HL-60 (cell line): ENCODE results near the gene JTB.
"Not testable (repeated sequence)": the region's sequence is repeated elsewhere in the genome, so short reads cannot be mapped to it uniquely, and the experiment has no call there.

Source experiments
- DNase-seq, 2 experiments: peaks; one replicate each; pipeline ENCODE4 v3.0.0-alpha.2; 2010 to 2020; ENCODE audit warnings: low read depth in 1 of 2, low spot score in 1 of 2
- H3K27ac ChIP-seq: fragments of 250-450 bp; sonication (Bioruptor Pico); replicated peaks from 2 replicates; pipeline ENCODE4 v1.5.1; 2020; ENCODE audit warnings: mild to moderate bottlenecking, moderate library complexity
- H3K27me3 ChIP-seq: fragments of 250-450 bp; sonication (Bioruptor Pico); 2 replicates; pipeline ENCODE4 v1.5.1; 2021; ENCODE audit warnings: mild to moderate bottlenecking, moderate library complexity; ENCODE audit not compliant: insufficient read depth, poor library complexity, severe bottlenecking
- H3K4me3 ChIP-seq: replicated peaks from 2 replicates; pipeline ENCODE4 v1.5.1; 2011; ENCODE audit warnings: mild to moderate bottlenecking, control low read depth, low read length; ENCODE audit not compliant: insufficient read depth
- GABPA ChIP-seq: IDR thresholded peaks from 2 replicates; pipeline ENCODE4 v1.6.1; 2012; ENCODE audit warnings: low read depth
- POLR2AphosphoS5 ChIP-seq: IDR thresholded peaks from 2 replicates; pipeline ENCODE4 v1.6.1; 2012; ENCODE audit warnings: low read depth
- SPI1 ChIP-seq: IDR thresholded peaks from 2 replicates; pipeline ENCODE4 v1.6.1; 2012; ENCODE audit warnings: low read depth, mild to moderate bottlenecking, borderline replicate concordance
- TF ChIP-seq, protein P1 (sequence below): IDR thresholded peaks from 2 replicates; pipeline ENCODE4 v1.6.1; 2012; ENCODE audit warnings: low read depth; ENCODE audit not compliant: insufficient replicate concordance
- TF ChIP-seq, protein P2 (sequence below): IDR thresholded peaks from one replicate; pipeline ENCODE4 v1.5.1; 2011; ENCODE audit warnings: low read length, control low read depth, inconsistent platforms; ENCODE audit not compliant: insufficient read depth

The JTB gene

DNA sequence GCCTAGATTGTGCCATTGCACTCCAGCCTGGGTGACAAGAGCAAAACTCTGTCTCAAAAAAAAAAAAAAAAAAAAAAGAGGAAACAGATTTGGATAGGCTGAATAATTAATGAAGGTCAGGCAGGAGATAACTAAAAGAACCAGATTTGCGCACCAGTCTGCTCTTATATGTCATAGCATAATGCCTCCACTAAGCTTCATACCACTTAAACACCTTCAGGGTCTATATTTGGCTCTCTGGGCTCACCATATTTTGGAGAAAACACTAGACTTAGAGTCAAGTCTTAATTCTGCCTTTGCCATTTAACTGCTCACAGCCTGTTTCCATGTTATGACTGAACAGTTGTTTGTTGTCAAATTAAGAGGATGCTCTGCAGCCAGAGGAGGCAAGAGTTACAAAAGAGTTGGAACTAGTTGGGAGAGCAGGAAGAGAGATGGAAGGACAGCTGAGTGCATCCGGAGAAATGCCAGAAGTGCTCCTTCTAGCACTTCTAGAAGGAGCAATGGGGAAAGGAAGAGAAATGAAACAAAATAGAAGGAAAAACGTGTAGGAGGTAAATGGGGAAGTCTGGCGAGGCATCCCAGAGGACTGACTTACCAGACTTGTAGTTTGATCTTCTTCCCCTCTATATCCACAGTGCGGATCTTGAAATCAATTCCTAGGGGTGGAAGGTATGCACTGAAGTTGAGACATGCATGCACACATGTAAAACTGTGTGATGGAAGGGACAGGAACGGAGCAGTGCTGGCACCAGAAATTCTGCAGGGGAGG is 6.8 kb upstream of the JTB start:
- H3K27ac ChIP-seq = no peak overlapping the region
- DNase-seq = no peak

DNA sequence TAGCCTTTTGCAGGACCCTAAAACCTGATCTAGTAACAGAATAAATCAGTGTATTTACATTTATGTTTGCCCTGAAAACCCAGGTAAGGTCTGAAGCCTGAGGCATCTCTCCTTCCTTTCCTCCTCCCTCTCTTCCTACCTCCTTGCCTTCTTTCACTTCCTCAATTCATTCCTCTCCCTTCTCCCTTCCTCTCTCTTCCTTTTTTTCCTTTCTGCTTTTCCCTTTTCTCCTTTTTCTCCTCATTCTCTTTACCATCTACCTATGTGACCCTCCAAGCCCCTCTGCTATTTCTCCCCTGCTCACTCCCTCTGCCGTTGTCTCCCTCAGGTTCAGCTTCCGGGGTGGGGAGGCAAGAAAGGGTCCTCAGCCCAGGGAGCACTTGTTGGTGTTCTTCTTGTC is 4.3 kb upstream of the JTB start:
- DNase-seq, H3K4me3 ChIP-seq, H3K27me3 ChIP-seq, H3K27ac ChIP-seq: not testable (repeated sequence)
- TF ChIP-seq SPI1 = peak; percentile 52; the same call in 1 of the 2 replicates

More for the DNA sequence above, 6.8 kb upstream of the JTB start:
- TF ChIP-seq SPI1 = peak; percentile 53; the same call in 1 of the 2 replicates
- TF ChIP-seq, protein P1, sequence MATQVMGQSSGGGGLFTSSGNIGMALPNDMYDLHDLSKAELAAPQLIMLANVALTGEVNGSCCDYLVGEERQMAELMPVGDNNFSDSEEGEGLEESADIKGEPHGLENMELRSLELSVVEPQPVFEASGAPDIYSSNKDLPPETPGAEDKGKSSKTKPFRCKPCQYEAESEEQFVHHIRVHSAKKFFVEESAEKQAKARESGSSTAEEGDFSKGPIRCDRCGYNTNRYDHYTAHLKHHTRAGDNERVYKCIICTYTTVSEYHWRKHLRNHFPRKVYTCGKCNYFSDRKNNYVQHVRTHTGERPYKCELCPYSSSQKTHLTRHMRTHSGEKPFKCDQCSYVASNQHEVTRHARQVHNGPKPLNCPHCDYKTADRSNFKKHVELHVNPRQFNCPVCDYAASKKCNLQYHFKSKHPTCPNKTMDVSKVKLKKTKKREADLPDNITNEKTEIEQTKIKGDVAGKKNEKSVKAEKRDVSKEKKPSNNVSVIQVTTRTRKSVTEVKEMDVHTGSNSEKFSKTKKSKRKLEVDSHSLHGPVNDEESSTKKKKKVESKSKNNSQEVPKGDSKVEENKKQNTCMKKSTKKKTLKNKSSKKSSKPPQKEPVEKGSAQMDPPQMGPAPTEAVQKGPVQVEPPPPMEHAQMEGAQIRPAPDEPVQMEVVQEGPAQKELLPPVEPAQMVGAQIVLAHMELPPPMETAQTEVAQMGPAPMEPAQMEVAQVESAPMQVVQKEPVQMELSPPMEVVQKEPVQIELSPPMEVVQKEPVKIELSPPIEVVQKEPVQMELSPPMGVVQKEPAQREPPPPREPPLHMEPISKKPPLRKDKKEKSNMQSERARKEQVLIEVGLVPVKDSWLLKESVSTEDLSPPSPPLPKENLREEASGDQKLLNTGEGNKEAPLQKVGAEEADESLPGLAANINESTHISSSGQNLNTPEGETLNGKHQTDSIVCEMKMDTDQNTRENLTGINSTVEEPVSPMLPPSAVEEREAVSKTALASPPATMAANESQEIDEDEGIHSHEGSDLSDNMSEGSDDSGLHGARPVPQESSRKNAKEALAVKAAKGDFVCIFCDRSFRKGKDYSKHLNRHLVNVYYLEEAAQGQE = no peak
- Histone ChIP-seq H3K4me3 (no peak overlapping the region), H3K27me3 (no peaks in the 10 kb centered on the region)

DNA sequence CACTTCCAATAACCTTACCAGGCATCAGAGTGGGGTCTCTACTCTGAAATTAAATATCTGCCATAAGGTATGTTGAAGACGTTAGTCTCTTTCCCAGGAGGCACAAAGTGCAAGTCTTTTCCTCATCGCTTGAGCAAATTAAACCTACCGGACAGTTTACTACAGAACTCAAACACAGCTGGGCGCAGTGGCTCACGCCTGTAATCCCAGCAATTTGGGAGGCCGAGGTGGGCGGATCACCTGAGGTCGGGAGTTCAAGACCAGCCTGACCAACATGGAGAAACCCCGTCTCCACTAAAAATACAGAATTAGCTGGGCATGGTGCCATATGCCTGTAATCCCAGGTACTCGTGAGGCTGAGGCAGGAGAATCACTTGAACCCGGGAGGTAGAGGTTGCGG is 1.6 kb upstream of the JTB start:
- DNase-seq, H3K27ac ChIP-seq, H3K4me3 ChIP-seq, H3K27me3 ChIP-seq: not testable (repeated sequence)

DNA sequence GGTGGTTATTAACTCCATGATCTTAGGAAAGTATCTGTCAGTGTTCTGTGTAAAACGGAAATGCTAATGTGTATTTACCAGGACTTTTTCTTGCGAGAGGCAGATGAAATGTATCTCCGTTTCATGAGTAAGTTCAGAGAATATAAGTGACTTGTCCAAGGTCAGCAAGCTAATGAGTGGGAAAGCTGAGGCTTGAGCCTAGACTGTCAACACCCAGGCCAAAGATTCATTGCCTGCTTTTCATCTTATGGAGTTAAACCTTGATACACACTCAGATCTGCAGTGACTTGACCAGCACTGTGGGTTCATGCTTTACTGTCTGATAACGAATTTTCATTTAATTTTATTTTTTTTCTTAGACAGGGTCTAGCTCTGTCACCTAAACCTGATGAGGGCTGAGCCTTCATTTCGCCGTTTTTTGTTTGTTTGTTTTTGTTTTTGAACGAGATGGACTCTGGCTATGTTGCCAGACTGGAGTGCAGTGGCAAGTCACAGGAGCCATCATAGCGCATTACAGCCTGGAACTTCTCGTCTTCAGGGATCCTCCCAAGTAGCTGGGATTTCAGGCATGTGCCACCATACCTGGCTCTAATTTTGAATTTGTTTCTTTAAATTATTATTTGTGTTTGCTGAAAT is 918 bp upstream of the JTB start:
- no peaks in the 10 kb centered on the region for H3K27me3 ChIP-seq
- H3K4me3 ChIP-seq = peak overlapping the region; percentile 77
- peak overlapping the region; percentile 86 for H3K27ac ChIP-seq
- no peak for DNase-seq
- TF ChIP-seq, protein P1 = no peak
- TF ChIP-seq POLR2AphosphoS5 = no peak
- TF ChIP-seq SPI1 = no peak
- TF ChIP-seq, protein P2, sequence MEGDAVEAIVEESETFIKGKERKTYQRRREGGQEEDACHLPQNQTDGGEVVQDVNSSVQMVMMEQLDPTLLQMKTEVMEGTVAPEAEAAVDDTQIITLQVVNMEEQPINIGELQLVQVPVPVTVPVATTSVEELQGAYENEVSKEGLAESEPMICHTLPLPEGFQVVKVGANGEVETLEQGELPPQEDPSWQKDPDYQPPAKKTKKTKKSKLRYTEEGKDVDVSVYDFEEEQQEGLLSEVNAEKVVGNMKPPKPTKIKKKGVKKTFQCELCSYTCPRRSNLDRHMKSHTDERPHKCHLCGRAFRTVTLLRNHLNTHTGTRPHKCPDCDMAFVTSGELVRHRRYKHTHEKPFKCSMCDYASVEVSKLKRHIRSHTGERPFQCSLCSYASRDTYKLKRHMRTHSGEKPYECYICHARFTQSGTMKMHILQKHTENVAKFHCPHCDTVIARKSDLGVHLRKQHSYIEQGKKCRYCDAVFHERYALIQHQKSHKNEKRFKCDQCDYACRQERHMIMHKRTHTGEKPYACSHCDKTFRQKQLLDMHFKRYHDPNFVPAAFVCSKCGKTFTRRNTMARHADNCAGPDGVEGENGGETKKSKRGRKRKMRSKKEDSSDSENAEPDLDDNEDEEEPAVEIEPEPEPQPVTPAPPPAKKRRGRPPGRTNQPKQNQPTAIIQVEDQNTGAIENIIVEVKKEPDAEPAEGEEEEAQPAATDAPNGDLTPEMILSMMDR = no peak
- TF ChIP-seq GABPA = no peak

DNA sequence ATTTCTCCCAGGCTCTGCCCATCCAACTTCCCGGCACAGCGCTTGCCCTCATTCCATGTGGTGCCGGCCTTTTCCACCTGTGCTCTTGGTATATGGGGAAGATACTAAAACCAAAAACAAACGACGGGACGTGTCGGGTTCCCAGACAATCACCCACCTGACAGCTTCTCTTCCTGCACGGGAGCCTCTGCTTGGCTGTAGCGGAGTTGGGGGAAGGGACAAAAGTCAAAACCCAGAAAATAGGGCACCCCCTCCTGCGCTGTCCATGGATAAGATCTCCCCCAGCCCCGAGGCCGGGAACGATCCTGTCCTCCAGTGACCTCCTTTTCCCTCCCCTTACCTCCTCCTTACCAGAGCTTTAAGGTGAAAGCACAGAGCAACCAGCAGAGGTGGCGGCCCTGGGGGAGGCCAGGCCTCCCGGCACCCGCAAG is 640 bp downstream of the JTB start:
- no peaks in the 10 kb centered on the region for H3K27me3 ChIP-seq
- H3K27ac ChIP-seq = peak overlapping the region; percentile 86
- peak overlapping the region; percentile 77 for H3K4me3 ChIP-seq
- TF ChIP-seq SPI1 = no peak
- TF ChIP-seq, protein P1 = no peak
- DNase-seq = no peak
